GM20431 (cell line): Measurements from ENCODE around the gene DAB2IP.
"Not testable (repeated sequence)": the region's sequence is repeated elsewhere in the genome, so short reads cannot be mapped to it uniquely, and the experiment has no call there.

Experiments used
- in situ Hi-C: fragments of 300-500 bp; cut with MseI, MboI; formaldehyde crosslinking; loops from one replicate; pipeline ENCODE4 v1.15.0; 2020; ENCODE audit warnings: low sequenced_read_pairs; ENCODE audit not compliant: unreplicated experiment

DAB2IP gene

GRCh38 chr9:121781701-121782464 is 130.4 kb downstream of the DAB2IP start:
- in situ Hi-C loops, result no loop called here

- in situ Hi-C loops, result no loop called here
These were observed 131.2 kb downstream of the DAB2IP start for GRCh38 chr9:121782514-121783110.

GRCh38 chr9:121783111-121783510 is 131.7 kb downstream of the DAB2IP start:
- in situ Hi-C loops, result no loop called here

GRCh38 chr9:121783521-121784507 is 132.4 kb downstream of the DAB2IP start:
- in situ Hi-C loops, result no loop called here

- in situ Hi-C loops, result no loop called here
These were observed 133.4 kb downstream of the DAB2IP start for GRCh38 chr9:121784731-121785411.

- in situ Hi-C loops, result no loop called here
These were observed 134.5 kb downstream of the DAB2IP start for GRCh38 chr9:121785673-121786542.

GRCh38 chr9:121786543-121786948 is 135.1 kb downstream of the DAB2IP start:
- in situ Hi-C loops, result no loop called here

- in situ Hi-C loops, result no loop called here
These were observed 135.6 kb downstream of the DAB2IP start for GRCh38 chr9:121786998-121787422.

GRCh38 chr9:121788686-121789366 is 137.4 kb downstream of the DAB2IP start:
- in situ Hi-C loops, result no loop called here

GRCh38 chr9:121790841-121791240 is 139.4 kb downstream of the DAB2IP start:
- in situ Hi-C loops, result no loop called here

- in situ Hi-C loops, result not testable (repeated sequence)
These were observed 141.0 kb downstream of the DAB2IP start for GRCh38 chr9:121792476-121792875.

GRCh38 chr9:121794334-121794733 is 142.9 kb downstream of the DAB2IP start:
- in situ Hi-C loops, result not testable (repeated sequence)

GRCh38 chr9:121797081-121797480 is 145.6 kb downstream of the DAB2IP start:
- in situ Hi-C loops, result no loop called here

GRCh38 chr9:121798941-121799340 is 147.5 kb downstream of the DAB2IP start:
- in situ Hi-C loops, result no loop called here

- in situ Hi-C loops, result no loop called here
These were observed 148.9 kb downstream of the DAB2IP start for GRCh38 chr9:121800376-121800775.

- in situ Hi-C loops, result no loop called here
These were observed 150.1 kb downstream of the DAB2IP start for GRCh38 chr9:121801579-121801978.

- in situ Hi-C loops, result no loop called here
These were observed 151.3 kb downstream of the DAB2IP start for GRCh38 chr9:121802753-121803152.

GRCh38 chr9:121807069-121807822 is 155.8 kb downstream of the DAB2IP start:
- in situ Hi-C loops, result no loop called here
